Lower lobe of right lung (tissue), 2 donors: ENCODE measurements around the gene AP2A2. TPM values are rescaled to one million over a fixed set of nuclear protein-coding genes. Genes with fewer than 3 reads are reported as not detected.

Experiments
- ATAC-seq, 2 donors: fragments of 200-7000 bp; cut with Tn5 transposase; one replicate each; pipeline ENCODE4 v1.9.1; 2020 to 2022; ENCODE audit warnings: mild to moderate bottlenecking in 2 of 2, moderate library complexity in 2 of 2
- DNase-seq: peaks from one replicate; pipeline ENCODE4 v3.0.0-alpha.2; 2020
- H3K27ac ChIP-seq: fragments of 200-600 bp; one replicate; pipeline ENCODE4 v1.8.0; 2022
- H3K27me3 ChIP-seq: fragments of 200-600 bp; one replicate; pipeline ENCODE4 v1.8.0; 2022; ENCODE audit warnings: low read depth
- H3K36me3 ChIP-seq: fragments of 200-600 bp; one replicate; pipeline ENCODE4 v1.8.0; 2022; ENCODE audit warnings: mild to moderate bottlenecking
- H3K4me1 ChIP-seq: fragments of 200-600 bp; one replicate; pipeline ENCODE4 v1.8.0; 2022
- H3K4me3 ChIP-seq: fragments of 200-600 bp; one replicate; pipeline ENCODE4 v1.8.0; 2022; ENCODE audit warnings: mild to moderate bottlenecking
- H3K9me3 ChIP-seq: fragments of 200-600 bp; one replicate; pipeline ENCODE4 v1.8.0; 2022
- intact Hi-C: fragments of 100-400 bp; cut with DNase I; formaldehyde crosslinking; loops from one replicate; pipeline ENCODE4 v1.11.0; 2022
- total RNA-seq: library from RNA; stranded (reverse); fragmentation: NEBNext Ultra II Directional; extraction: Animal tissue kit (Norgen Biotek cat#: 25700); gene quantifications from one replicate; pipeline ENCODE4 v1.2.1, GENCODE V29; 2021
- TF ChIP-seq, protein P1 (sequence below): fragments of 200-600 bp; IDR thresholded peaks from one replicate; pipeline ENCODE4 v1.8.0; 2022; ENCODE audit warnings: antibody characterized with exemption, mild to moderate bottlenecking
- donor health status: DM: no; HTN: yes; CAD: no; lungs with severe emphysema.

The AP2A2 gene
- total RNA-seq, 1 donor from 2014 or later = 130 TPM

DNA sequence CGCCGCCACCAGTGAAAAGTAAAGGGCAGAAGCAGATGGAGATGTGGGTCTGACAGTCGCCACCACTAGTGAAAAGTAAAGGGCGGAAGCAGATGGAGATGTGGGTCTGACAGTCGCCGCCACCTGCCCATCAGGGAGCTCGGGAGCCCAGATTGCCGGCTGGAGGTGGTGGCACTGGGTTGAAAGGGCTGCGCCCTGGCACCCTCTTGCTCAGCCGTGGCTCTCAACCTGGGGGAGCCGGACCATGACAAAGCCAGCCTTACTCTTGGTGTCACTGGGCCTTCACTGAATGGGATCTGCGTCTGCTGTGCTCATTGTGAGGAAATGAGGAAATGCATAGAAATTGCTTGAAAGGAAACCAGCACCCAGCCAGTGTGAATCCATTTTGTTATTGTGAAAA, 36.3 kb downstream of the AP2A2 start:
- Histone ChIP-seq H3K9me3 (no peaks in the 10 kb centered on the region), H3K36me3 (peaks cover 58% of the 10 kb centered on the region), H3K27ac (no peak overlapping the region), H3K4me1 (peaks cover 13% of the 10 kb centered on the region), H3K27me3 (no peaks in the 10 kb centered on the region), H3K4me3 (no peak overlapping the region)
- intact Hi-C loops = no loop called here
- ATAC-seq (no peak), DNase-seq (peak; percentile 19)
- TF ChIP-seq, protein P1, sequence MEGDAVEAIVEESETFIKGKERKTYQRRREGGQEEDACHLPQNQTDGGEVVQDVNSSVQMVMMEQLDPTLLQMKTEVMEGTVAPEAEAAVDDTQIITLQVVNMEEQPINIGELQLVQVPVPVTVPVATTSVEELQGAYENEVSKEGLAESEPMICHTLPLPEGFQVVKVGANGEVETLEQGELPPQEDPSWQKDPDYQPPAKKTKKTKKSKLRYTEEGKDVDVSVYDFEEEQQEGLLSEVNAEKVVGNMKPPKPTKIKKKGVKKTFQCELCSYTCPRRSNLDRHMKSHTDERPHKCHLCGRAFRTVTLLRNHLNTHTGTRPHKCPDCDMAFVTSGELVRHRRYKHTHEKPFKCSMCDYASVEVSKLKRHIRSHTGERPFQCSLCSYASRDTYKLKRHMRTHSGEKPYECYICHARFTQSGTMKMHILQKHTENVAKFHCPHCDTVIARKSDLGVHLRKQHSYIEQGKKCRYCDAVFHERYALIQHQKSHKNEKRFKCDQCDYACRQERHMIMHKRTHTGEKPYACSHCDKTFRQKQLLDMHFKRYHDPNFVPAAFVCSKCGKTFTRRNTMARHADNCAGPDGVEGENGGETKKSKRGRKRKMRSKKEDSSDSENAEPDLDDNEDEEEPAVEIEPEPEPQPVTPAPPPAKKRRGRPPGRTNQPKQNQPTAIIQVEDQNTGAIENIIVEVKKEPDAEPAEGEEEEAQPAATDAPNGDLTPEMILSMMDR = no peak

DNA sequence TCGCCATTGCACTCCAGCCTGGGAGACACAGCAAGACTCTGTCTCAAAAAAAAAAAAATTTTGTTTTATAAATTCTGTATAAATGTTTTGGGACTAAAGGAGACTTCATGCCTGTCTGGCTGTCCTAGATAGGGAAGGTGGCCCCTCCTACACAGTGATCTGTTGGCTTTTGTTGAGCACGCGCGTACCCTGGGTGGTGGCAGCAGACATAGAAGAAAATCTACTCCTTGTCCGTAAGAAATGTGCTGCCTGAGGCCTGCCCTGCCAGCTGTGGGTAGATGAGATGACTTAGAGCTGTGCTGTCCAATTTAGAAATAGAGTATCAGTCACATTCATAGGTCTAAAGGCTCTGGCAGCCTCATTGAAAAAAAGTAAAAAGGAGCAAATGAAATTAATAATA, 37.0 kb downstream of the AP2A2 start:
- no peak overlapping the region for H3K27ac ChIP-seq
- DNase-seq = no peak
- peaks cover 15% of the 10 kb centered on the region for H3K4me1 ChIP-seq
- TF ChIP-seq, protein P1 = no peak
- intact Hi-C loops = no loop called here
- H3K27me3 ChIP-seq = no peaks in the 10 kb centered on the region
- H3K36me3 ChIP-seq = peaks cover 54% of the 10 kb centered on the region
- no peak overlapping the region for H3K4me3 ChIP-seq
- ATAC-seq = no peak
- no peaks in the 10 kb centered on the region for H3K9me3 ChIP-seq

DNA sequence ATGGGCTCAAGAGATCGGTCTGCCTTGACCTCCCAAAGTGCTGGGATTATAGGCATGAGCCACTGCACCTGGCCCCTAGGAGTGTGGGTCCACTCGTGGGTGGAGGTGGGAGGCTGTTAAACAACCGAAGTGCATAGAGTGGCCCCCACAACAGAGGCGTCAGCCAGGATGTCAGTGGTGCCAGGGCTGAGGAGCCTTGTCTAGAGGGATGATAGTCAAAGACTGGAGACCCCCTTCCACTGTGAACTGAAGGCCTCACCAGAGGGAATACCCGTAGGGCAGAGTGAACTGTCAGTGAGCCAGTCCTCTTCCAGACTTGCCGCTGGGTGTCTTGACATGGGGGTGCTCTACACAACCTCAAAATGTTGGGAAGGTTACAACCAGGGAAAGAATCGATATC, 38.2 kb downstream of the AP2A2 start:
- TF ChIP-seq, protein P1 = no peak
- Histone ChIP-seq H3K4me3 (no peak overlapping the region), H3K27me3 (no peaks in the 10 kb centered on the region), H3K27ac (no peak overlapping the region), H3K36me3 (peaks cover 46% of the 10 kb centered on the region), H3K9me3 (no peaks in the 10 kb centered on the region), H3K4me1 (peaks cover 15% of the 10 kb centered on the region)
- intact Hi-C loops = no loop called here
- DNase-seq (no peak), ATAC-seq (no peak)

DNA sequence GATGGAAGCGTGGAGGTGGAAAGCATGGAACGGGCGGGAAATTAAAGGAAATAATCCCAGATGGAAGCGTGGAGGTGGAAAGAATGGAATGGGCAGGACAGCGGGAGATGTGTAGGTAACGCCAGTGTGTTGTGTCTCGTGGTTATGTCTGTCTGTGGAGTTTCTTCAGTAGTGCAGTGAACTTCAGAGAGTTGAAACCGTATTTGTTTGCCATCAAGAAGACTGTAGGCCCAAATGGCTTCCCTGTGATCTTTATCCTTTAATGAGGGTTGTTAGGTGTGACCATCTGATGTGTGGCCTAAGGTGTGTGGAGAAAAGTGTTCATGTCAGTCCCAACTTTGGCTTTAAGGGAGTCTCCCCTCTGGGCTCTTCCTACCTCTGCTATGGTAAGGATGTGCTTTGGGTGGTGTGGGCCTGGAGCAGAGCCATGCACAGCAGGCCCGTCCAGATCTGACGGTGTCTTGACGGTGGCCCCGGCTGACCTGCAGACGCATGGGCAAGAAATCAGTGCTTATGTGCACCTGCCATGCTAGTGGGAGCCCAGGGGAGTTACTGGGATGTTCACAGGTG, 39.6 kb downstream of the AP2A2 start:
- Histone ChIP-seq H3K9me3 (no peaks in the 10 kb centered on the region), H3K4me3 (no peak overlapping the region), H3K27ac (no peak overlapping the region), H3K4me1 (peaks cover 15% of the 10 kb centered on the region), H3K27me3 (no peaks in the 10 kb centered on the region), H3K36me3 (peaks cover 40% of the 10 kb centered on the region)
- ATAC-seq (no peak), DNase-seq (no peak)
- intact Hi-C loops = no loop called here
- TF ChIP-seq, protein P1 = no peak

DNA sequence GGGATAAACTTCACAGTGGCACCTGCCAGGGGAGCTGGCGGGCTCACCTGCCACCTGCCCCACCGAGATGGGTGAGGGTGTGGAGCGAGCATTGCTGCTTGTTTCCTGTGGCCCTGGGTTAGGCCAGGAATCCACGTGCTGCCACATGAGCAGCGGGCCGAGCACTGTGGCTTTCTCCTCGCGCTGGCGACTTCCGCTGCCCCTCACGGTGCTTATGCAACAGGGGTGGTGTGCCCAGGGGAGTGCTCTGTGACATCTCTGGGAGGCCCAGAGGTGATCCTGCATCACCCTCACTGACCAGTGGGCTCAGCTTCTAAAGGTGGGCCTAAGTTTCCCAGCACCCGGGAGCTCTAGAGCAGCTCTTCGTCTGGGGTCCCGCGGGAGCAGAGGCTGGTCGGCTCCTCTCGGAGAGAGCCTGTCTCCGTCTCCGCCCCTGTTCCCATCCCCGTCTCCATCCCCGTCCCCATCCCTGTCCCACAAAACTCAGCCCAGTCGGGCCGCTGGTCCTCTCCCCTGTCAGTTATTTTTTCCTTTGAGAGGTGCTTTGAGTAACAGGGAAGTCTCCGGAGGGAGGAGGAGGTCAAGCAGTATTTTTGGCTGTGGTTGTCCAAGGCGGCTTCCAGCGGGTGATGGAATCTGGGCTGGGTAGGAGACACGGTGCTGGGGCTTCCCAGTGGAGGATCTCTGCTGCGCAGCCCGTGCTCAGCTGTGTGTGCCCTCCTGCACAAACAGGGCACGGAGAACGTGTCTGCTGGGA, 42.5 kb downstream of the AP2A2 start:
- Histone ChIP-seq H3K9me3 (no peaks in the 10 kb centered on the region), H3K27ac (no peak overlapping the region), H3K27me3 (no peaks in the 10 kb centered on the region), H3K4me1 (peaks cover 15% of the 10 kb centered on the region), H3K4me3 (no peak overlapping the region), H3K36me3 (peaks cover 48% of the 10 kb centered on the region)
- TF ChIP-seq, protein P1 = no peak
- intact Hi-C loops = no loop called here
- no peak for ATAC-seq
- DNase-seq = no peak
